Measurements from ENCODE around the gene ERFE. TPM values are rescaled to one million over a fixed set of nuclear protein-coding genes. Genes with fewer than 3 reads are reported as not detected.

Gene ERFE
- total RNA-seq, 1 experiment from 2014 or later, result 10.3 TPM

Other genes with a start within 250 kb of the ERFE start
- 44.9 TPM for gene UBE2F, start 192.0 kb upstream of the ERFE start, total RNA-seq (2021; ENCODE audit: unreplicated experiment)
- gene SCLY, start 98.0 kb upstream of the ERFE start, total RNA-seq (2021; ENCODE audit: unreplicated experiment), result 31.4 TPM
- 0.85 TPM for gene ESPNL, start 58.6 kb upstream of the ERFE start, total RNA-seq (2021; ENCODE audit: unreplicated experiment)
- gene KLHL30, start 20.3 kb upstream of the ERFE start, total RNA-seq (2021; ENCODE audit: unreplicated experiment), result 0.26 TPM
- gene ILKAP, start 44.7 kb downstream of the ERFE start, total RNA-seq (2021; ENCODE audit: unreplicated experiment), result 49.9 TPM
- 42.0 TPM for gene HES6, start 81.1 kb downstream of the ERFE start, total RNA-seq (2021; ENCODE audit: unreplicated experiment)
- 9.9 TPM for gene PER2, start 129.6 kb downstream of the ERFE start, total RNA-seq (2021; ENCODE audit: unreplicated experiment)
- gene TRAF3IP1, start 161.5 kb downstream of the ERFE start, total RNA-seq (2021; ENCODE audit: unreplicated experiment), result 23.4 TPM